GM19395 (cell line): ENCODE data around the gene RASEF.
"Not testable (repeated sequence)": the region's sequence is repeated elsewhere in the genome, so short reads cannot be mapped to it uniquely, and the experiment has no call there.

ENCODE experiments used
- ATAC-seq: cut with Tn5 transposase; IDR thresholded peaks from one replicate; pipeline ENCODE4 v1.9.1; 2021; ENCODE audit warnings: mild to moderate bottlenecking, moderate library complexity; ENCODE audit not compliant: unreplicated experiment

Gene RASEF

DNA sequence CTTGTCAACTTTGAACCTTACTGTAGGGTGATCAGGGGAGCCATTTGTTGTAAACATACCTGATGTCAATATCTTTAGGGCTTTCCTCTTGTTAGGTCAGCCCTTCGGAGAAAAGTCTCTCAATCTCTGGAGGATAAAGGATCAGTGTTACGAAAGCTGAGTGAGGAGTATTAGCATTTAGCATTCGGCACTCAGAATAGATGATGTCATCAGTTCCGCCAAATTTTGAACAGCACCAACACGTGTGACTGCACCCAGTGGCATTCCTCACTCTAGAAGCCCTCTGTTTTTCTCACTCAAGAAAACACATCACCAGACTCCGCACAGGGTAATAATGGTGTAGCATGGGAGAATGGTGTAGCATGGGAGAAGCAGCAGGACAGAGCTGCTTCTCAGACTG lies 87.8 kb downstream of the RASEF start:
- no peak for ATAC-seq

GRCh38 chr9:82972446-82972845 lies 90.5 kb downstream of the RASEF start:
- ATAC-seq = no peak

- no peak for ATAC-seq
Observed at GRCh38 chr9:82970359-82970758, 92.6 kb downstream of the RASEF start.

GRCh38 chr9:82969291-82969690 lies 93.7 kb downstream of the RASEF start:
- ATAC-seq = no peak

GRCh38 chr9:82968816-82969215 lies 94.1 kb downstream of the RASEF start:
- no peak for ATAC-seq

DNA sequence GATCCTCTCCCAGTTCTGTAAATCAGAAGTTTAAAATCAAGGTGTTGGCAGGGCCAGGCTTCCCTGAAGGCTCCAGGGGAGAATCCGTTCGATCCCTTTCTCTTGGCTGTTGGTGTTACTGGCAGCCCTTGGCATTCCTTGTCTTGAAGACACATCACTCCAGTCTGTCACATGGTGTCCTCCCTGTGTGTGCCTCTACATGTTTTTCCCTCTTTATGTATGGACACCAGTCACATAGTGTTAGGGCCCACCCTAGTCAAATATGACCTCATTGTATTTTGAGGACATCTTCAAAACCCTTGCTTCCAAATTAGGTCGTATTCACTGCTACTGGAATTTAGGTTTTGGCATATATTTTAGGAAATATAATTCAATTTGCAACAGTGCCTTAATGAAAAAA lies 94.6 kb downstream of the RASEF start:
- no peak for ATAC-seq

DNA sequence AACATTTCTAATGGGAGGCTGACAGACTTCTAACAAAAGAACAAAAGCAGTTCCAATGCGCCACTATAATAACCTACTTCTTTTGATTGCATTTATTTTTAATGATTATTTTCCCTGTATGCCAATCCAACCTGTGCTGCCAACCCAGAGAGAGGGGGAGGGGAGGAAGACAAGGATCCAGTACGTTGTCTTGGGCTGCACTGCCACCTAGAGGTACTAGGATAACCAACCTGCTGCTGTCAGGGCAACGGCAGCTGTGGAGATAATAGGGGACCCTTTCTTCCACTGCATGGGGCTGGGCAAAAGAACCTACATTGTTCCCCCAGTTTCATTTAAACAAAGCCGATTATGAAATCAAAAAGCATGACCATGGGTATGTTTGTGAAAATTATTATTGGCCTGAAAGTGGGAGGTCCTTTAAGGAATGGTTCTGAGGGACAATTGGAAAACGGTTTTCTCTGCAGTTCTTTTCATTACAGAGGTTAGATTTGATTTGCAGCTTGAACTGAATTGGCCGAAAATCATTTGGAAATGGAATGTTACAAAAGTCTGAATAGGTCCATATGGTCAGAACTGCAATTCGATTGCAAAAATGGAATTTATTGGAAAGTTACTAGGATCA lies 101.3 kb downstream of the RASEF start:
- peak; percentile 98 for ATAC-seq

- no peak for ATAC-seq
Observed at GRCh38 chr9:82957529-82958379, 105.2 kb downstream of the RASEF start.

- no peak for ATAC-seq
Observed at GRCh38 chr9:82949203-82949602, 113.7 kb downstream of the RASEF start.

DNA sequence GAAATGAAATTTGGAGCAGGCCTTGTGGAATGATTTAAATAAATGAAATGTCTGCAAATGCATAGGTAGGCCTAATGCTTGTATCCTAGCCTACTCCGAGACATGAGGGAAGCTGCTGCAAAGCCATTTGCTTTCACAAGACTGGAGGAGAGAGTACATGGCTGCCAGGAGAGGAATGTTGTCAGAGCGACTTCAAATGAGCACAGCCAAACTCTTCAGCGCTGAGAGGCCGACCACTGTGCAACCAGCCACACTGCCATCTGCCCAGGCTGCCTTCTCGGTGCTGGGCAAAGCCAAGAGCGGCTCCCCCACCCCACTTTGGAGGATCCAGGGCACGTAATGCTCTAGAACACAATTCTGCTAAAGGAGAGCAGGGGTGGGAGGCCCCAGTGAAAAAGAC lies 122.6 kb downstream of the RASEF start:
- no peak for ATAC-seq

DNA sequence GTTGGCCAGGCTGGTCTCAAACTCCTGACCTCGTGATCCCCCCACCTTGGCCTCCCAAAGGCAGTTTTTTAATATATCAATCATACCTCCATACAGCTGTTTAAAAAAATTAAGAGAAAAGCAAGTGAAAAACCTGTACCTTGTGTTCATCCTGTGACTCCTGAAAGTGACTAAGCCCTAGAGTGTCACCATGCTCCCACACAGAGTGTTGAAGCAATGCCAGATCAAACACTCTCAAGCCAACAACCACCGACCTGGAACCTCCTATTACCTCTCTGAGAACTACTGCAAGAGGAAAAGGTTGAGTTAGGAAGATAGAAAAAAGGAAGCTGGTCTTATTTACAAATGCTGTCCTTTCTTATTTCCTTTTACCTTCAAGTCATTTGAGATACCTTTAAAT lies 123.5 kb downstream of the RASEF start:
- no peak for ATAC-seq

- no peak for ATAC-seq
Observed at GRCh38 chr9:82938426-82939218, 124.3 kb downstream of the RASEF start.

- ATAC-seq = not testable (repeated sequence)
Observed at GRCh38 chr9:82936561-82936960, 126.4 kb downstream of the RASEF start.

- no peak for ATAC-seq
Observed at GRCh38 chr9:82934949-82935348, 128.0 kb downstream of the RASEF start.

GRCh38 chr9:82934025-82934424 lies 128.9 kb downstream of the RASEF start:
- not testable (repeated sequence) for ATAC-seq

- ATAC-seq = no peak
Observed at GRCh38 chr9:82930116-82930515, 132.8 kb downstream of the RASEF start.
